BLaER1 treated with 17β-estradiol and CSF1 and Interleukin-3, amounts not matched to agents 10 nM and 100 nM (cell line): ENCODE measurements around the gene CACNA2D1.

Experiments used
- H3K27ac ChIP-seq, 11 experiments: shearing (Covaris generic); formaldehyde crosslinking; 2 replicates each; pipeline ENCODE4 v1.8.1; 2022
- H3K27me3 ChIP-seq, 11 experiments: shearing (Covaris generic); formaldehyde crosslinking; 2 replicates each; pipeline ENCODE4 v1.8.1; 2022
- H3K36me3 ChIP-seq, 11 experiments: shearing (Covaris generic); formaldehyde crosslinking; 2 replicates each; pipeline ENCODE4 v1.8.1; 2022
- H3K4me1 ChIP-seq, 10 experiments: shearing (Covaris generic); formaldehyde crosslinking; 2 replicates each; pipeline ENCODE4 v1.8.1; 2022
- H3K4me2 ChIP-seq, 11 experiments: shearing (Covaris generic); formaldehyde crosslinking; 2 replicates each; pipeline ENCODE4 v1.8.1; 2022
- H3K4me3 ChIP-seq, 10 experiments: shearing (Covaris generic); formaldehyde crosslinking; 2 replicates each; pipeline ENCODE4 v1.8.1; 2022
- H3K9ac ChIP-seq, 11 experiments: shearing (Covaris generic); formaldehyde crosslinking; 2 replicates each; pipeline ENCODE4 v1.8.1; 2022
- H3K9me3 ChIP-seq, 11 experiments: shearing (Covaris generic); formaldehyde crosslinking; replicated peaks in 1 of 11; 2 replicates each; pipeline ENCODE4 v1.8.1; 2022
- H4K20me1 ChIP-seq, 11 experiments: shearing (Covaris generic); formaldehyde crosslinking; 2 replicates each; pipeline ENCODE4 v1.8.1; 2022
- Cebpa-rat ChIP-seq, 11 experiments: shearing (Covaris generic); IDR thresholded peaks; 2 replicates each; pipeline ENCODE4 v1.8.1; 2022

The CACNA2D1 gene

DNA sequence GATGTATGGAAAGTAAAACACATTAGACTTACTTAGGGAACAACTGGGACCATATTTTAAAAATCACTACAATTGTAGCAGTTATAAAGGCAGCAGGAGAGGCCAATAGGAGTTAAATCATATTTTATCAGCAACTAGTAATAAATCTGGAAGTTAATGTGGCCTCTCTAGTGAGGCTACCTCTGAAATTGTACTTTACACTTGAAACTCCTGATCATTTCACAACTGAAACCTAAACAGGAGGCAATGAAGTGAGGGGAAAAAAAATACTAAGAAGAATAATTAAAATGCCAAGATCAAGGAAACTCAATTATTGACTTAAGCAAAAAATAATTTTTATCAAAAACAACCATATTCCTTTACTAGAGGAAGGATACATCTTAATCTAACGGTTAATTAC lies 408.1 kb downstream of the CACNA2D1 start:
- H4K20me1 ChIP-seq: no peaks in the 10 kb centered on the region
- no peak overlapping the region for H3K9ac ChIP-seq
- H3K9me3 ChIP-seq: no peaks in the 10 kb centered on the region
- H3K4me2 ChIP-seq: no peak overlapping the region
- H3K27me3 ChIP-seq: no peaks in the 10 kb centered on the region
- no peak for TF ChIP-seq Cebpa-rat (IDR thresholded peaks at IDR 0.05)
- H3K36me3 ChIP-seq: no peaks in the 10 kb centered on the region
- no peaks in the 10 kb centered on the region for H3K4me1 ChIP-seq
- no peak overlapping the region for H3K27ac ChIP-seq
- no peak overlapping the region for H3K4me3 ChIP-seq

DNA sequence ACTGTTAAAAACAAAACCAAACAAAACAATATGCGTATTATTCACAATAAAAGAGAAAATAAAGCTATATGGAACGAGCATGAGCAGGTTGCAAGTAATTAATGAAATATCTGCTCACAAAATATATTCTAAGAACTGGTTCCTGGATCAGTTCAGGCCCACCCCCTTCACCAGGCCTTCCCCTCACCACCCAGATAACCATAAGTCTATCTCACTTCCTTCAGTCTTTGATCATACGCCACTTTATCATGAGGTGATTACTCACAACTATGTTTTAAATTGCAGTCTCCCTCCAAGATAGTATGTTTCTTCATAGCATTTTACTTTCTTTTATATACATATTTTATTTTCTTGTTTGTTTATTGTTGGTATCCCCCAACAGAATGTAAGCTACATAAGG lies 410.7 kb downstream of the CACNA2D1 start:
- TF ChIP-seq Cebpa-rat (IDR thresholded peaks at IDR 0.05): no peak

DNA sequence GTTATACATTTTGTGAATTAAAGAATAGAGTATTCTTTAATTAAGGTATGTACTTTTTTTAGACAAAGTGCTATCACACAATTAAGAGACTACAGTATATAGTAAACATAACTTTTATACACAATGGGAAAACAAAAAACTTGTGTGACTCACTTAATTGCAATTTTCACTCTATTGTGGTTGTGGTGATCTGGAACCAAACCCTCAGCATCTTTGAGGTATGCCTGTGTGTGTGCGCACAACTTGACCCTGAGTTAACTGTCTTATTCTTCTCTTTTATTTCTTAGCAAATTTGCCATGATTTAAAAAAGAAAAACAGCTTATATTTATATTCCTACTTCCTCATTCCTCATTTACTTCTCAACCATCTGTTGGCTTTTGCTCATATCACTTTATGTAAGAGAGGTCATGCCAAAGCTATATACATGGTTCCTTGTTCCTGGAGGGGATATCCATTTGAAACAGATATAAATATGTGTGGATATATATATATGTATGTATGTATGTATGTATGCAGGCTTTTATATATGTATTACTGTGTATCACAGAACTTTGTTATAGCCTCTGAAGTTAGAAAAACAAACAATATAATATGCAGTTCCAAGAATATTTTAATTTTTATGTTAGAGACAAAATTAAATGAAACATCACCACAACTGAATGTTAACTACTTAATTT lies 414.2 kb downstream of the CACNA2D1 start:
- Histone ChIP-seq H4K20me1 (no peaks in the 10 kb centered on the region), H3K4me2 (no peak overlapping the region), H3K4me3 (no peak overlapping the region), H3K27me3 (no peaks in the 10 kb centered on the region), H3K36me3 (no peaks in the 10 kb centered on the region), H3K9ac (no peak overlapping the region), H3K27ac (no peak overlapping the region), H3K9me3 (no peaks in the 10 kb centered on the region), H3K4me1 (no peaks in the 10 kb centered on the region)
- no peak for TF ChIP-seq Cebpa-rat (IDR thresholded peaks at IDR 0.05)

More for the DNA sequence above, 410.7 kb downstream of the CACNA2D1 start:
- Histone ChIP-seq H3K9ac (no peak overlapping the region), H3K4me2 (no peak overlapping the region), H3K4me3 (no peak overlapping the region), H3K36me3 (no peaks in the 10 kb centered on the region), H3K27me3 (no peaks in the 10 kb centered on the region), H4K20me1 (no peaks in the 10 kb centered on the region), H3K27ac (no peak overlapping the region), H3K9me3 (no peaks in the 10 kb centered on the region), H3K4me1 (no peaks in the 10 kb centered on the region)

DNA sequence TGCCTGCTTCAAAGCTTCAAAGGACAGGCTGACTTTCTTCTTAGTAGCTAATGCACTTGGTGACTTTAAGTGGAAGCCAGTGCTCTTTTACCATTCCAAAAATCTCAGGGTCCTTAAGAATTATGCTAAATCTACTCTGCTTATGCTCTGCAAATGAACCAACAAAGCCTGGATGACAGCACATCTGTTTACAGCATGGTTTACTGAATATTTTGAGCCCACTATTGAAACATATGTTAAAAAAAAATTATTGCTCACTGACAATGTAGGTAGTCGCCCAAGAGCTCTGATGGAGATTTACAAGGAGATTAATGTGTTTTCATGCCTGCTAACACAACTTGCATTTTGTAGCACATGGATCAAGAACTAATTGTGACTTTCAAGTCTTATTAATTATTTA lies 415.5 kb downstream of the CACNA2D1 start:
- H3K4me1 ChIP-seq: no peaks in the 10 kb centered on the region
- H4K20me1 ChIP-seq: no peaks in the 10 kb centered on the region
- no peaks in the 10 kb centered on the region for H3K9me3 ChIP-seq
- H3K9ac ChIP-seq: no peak overlapping the region
- no peak overlapping the region for H3K27ac ChIP-seq
- H3K4me2 ChIP-seq: no peak overlapping the region
- no peaks in the 10 kb centered on the region for H3K27me3 ChIP-seq
- no peaks in the 10 kb centered on the region for H3K36me3 ChIP-seq
- no peak for TF ChIP-seq Cebpa-rat (IDR thresholded peaks at IDR 0.05)
- no peak overlapping the region for H3K4me3 ChIP-seq

DNA sequence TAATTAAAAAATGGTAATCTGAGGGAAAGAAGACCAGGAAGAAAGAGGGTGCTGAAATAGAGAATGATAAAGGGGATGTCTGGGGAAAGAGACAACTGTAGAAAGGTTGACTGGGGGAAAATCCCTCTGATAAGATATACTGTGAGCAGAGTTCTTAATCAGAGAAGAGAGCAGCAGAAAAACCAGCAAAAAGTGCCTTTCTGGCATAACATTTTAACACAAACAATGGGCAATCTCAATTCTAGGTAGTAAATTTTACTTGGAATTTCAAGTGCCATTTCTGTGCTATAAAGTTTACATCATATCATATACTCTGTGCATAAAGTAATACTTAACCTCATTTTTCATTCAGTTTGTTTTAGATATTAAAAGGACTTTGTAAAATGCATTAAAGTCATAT lies 421.9 kb downstream of the CACNA2D1 start:
- TF ChIP-seq Cebpa-rat (IDR thresholded peaks at IDR 0.05): no peak
- no peaks in the 10 kb centered on the region for H3K9me3 ChIP-seq
- no peak overlapping the region for H3K9ac ChIP-seq
- no peaks in the 10 kb centered on the region for H3K27me3 ChIP-seq
- H3K36me3 ChIP-seq: no peaks in the 10 kb centered on the region
- H4K20me1 ChIP-seq: no peaks in the 10 kb centered on the region
- H3K4me1 ChIP-seq: no peaks in the 10 kb centered on the region
- H3K4me3 ChIP-seq: no peak overlapping the region
- no peak overlapping the region for H3K4me2 ChIP-seq
- no peak overlapping the region for H3K27ac ChIP-seq

DNA sequence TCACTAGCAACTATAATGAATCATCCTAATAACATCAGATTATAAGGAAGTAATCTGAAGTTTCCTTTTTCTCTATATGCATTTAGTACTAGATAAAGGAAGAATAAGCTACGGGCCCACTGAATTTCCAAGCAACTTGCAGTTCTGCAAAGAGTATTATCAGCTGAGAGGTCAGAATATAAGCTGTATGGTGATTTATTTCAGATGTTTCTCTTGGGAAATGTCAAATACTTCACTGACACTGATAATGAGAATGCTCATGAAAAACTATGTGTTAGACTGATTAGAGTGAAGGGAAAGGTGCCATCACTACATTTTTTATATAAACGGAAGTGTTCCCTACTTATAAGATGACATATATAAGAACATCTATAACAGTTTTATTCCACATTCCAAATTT lies 422.5 kb downstream of the CACNA2D1 start:
- no peaks in the 10 kb centered on the region for H3K27me3 ChIP-seq
- no peak for TF ChIP-seq Cebpa-rat (IDR thresholded peaks at IDR 0.05)
- no peak overlapping the region for H3K4me3 ChIP-seq
- no peak overlapping the region for H3K27ac ChIP-seq
- H3K4me1 ChIP-seq: no peaks in the 10 kb centered on the region
- no peaks in the 10 kb centered on the region for H3K36me3 ChIP-seq
- no peaks in the 10 kb centered on the region for H3K9me3 ChIP-seq
- no peaks in the 10 kb centered on the region for H4K20me1 ChIP-seq
- H3K9ac ChIP-seq: no peak overlapping the region
- H3K4me2 ChIP-seq: no peak overlapping the region

DNA sequence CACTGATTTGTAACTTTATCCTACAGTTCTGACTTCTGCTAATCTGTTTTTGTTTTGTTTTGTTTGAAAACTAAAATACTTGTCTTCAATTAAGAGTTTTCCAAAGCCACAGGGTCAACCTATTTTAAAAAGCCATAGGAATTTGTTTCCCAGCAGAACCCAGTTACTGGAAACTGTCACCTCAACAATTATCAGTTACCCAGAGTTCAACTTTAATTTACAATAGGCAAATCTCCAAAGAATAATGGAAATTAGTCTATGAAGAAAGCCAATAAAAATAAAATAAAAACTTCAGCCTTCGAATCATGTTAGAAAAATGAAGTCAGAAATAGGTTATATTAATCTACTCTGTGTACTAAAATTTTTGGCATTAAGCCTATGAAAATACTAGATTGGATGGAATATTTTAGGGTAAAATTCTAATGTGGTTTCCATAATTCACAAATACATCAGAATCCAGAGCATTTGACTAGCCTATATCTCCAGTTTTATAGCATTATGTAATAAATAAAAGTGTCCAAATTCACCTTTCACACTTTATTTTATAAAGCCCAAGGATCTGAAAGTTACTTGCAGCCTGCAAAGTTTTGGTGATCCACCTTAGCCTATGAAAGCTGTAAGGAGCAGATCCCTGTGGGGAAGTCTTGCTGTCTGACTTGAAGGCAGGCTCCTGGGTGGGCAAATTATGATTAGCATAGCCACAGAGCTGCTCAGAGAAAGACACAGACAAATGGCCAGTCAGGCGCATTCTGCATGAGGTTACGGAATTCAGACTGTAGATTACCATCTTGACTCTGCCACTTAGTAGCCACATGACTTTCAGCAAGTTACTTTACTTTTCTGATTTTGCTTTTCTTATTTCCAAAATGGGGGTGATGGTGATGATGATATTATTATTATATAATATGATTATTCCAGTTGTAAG lies 423.8 kb downstream of the CACNA2D1 start:
- TF ChIP-seq Cebpa-rat (IDR thresholded peaks at IDR 0.05): no peak
- Histone ChIP-seq H3K9me3 (no peaks in the 10 kb centered on the region), H3K9ac (no peak overlapping the region), H3K27me3 (no peaks in the 10 kb centered on the region), H3K27ac (no peak overlapping the region), H3K4me2 (no peak overlapping the region), H3K36me3 (no peaks in the 10 kb centered on the region), H3K4me1 (no peaks in the 10 kb centered on the region), H4K20me1 (no peaks in the 10 kb centered on the region), H3K4me3 (no peak overlapping the region)

DNA sequence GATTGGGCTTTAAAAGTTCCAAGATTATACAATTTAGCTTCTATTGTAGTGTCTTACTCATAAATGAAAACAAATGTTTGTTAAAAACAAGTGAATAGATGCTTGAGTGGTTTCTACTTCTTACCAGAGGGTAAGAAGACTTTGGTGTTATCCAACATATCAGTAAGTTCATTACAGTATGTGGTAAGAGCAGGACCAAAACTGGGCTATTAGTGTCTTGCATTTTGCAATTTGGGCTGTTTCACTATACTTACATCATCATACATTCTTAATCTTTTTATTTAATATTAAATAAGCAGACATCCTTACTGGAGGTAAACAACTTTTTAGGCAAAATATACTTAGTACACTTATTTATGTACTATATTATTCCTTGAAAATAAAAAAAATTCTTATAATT lies 425.4 kb downstream of the CACNA2D1 start:
- Histone ChIP-seq H3K36me3 (no peaks in the 10 kb centered on the region), H3K27ac (no peak overlapping the region), H3K4me3 (no peak overlapping the region), H3K4me1 (no peaks in the 10 kb centered on the region), H3K9me3 (no peaks in the 10 kb centered on the region), H3K9ac (no peak overlapping the region), H3K4me2 (no peak overlapping the region), H4K20me1 (no peaks in the 10 kb centered on the region), H3K27me3 (no peaks in the 10 kb centered on the region)
- no peak for TF ChIP-seq Cebpa-rat (IDR thresholded peaks at IDR 0.05)

DNA sequence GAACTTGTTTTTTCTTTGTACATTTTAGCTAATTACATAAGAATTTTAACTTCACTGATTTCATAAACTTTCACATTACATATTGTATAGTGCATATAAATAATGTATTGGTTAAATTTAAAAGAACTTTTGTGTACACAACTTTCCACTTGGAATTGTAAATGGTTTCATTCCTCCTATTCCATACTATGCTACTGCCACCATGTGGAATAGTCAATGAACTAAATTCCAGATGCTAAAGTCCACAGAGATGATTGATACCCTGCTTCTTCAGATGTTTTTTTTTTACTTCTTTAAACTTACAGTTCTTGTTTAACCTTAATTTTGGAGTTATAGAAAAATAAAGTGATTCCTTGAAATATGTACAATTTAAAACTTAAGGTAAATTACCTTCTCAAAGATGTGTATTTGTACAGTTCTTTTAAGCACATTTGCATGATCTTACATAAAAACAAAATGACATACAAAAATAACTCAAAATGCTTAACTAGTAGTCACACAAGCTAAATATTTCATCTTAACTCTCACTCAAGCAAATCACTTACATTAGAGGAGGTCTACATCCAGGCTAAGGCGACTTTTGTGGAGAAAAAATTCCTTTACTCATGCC lies 426.1 kb downstream of the CACNA2D1 start:
- H4K20me1 ChIP-seq: no peaks in the 10 kb centered on the region
- TF ChIP-seq Cebpa-rat (IDR thresholded peaks at IDR 0.05): no peak
- H3K4me2 ChIP-seq: no peak overlapping the region
- no peaks in the 10 kb centered on the region for H3K9me3 ChIP-seq
- no peak overlapping the region for H3K9ac ChIP-seq
- H3K4me1 ChIP-seq: no peaks in the 10 kb centered on the region
- no peak overlapping the region for H3K4me3 ChIP-seq
- H3K27me3 ChIP-seq: no peaks in the 10 kb centered on the region
- H3K36me3 ChIP-seq: no peaks in the 10 kb centered on the region
- H3K27ac ChIP-seq: no peak overlapping the region
